H1 (cell line): ENCODE measurements around the gene PLXNB1. TPM values are rescaled to one million over a fixed set of nuclear protein-coding genes. Genes with fewer than 3 reads are reported as not detected.

Source experiments
- CTCF ChIA-PET: fragments of 300-600 bp; sonication (Branson Sonifier 250); formaldehyde crosslinking; loops from one replicate; lab custom pipeline; 2021; ENCODE audit not compliant: partially characterized antibody; lab: Charles Lee
- POLR2A ChIA-PET: fragments of 300-600 bp; sonication (Branson Sonifier 250); formaldehyde crosslinking; loops from one replicate; lab custom pipeline; 2021; ENCODE audit warnings: inconsistent platforms; ENCODE audit not compliant: partially characterized antibody; lab: Charles Lee
- DNase-seq, 2 experiments: peaks; one replicate each; pipeline versions ENCODE4 v3.0.0 to v3.0.0-alpha.2; 2010 to 2022; ENCODE audit warnings: low spot score in 2 of 2, low read depth in 1 of 2, mixed read lengths in 1 of 2
- FAIRE-seq: peaks from 2 replicates; lab custom pipeline; 2011; peaks lifted over from hg19 to GRCh38; lab: Jason Lieb, UNC
- H2AFZ ChIP-seq: 2 replicates; pipeline ENCODE4 v1.8.1; 2012; ENCODE audit warnings: low read length, inconsistent platforms
- H2AK5ac ChIP-seq: 2 replicates; pipeline ENCODE4 v1.6.1; 2013; ENCODE audit warnings: low read depth, low read length
- H2BK120ac ChIP-seq: replicated peaks from 2 replicates; pipeline ENCODE3; 2013; ENCODE audit warnings: low read depth, low read length, inconsistent platforms
- H2BK12ac ChIP-seq: 2 replicates; pipeline ENCODE4 v1.6.1; 2013; ENCODE audit warnings: low read depth, low read length
- H2BK15ac ChIP-seq: 2 replicates; pipeline ENCODE4 v1.6.1; 2013; ENCODE audit warnings: low read length
- H2BK20ac ChIP-seq: 2 replicates; pipeline ENCODE4 v1.6.1; 2013; ENCODE audit warnings: low read length
- H2BK5ac ChIP-seq: 2 replicates; pipeline ENCODE4 v1.6.1; 2013; ENCODE audit warnings: low read depth, low read length
- H3K14ac ChIP-seq: 2 replicates; pipeline ENCODE4 v1.6.1; 2013; ENCODE audit warnings: inconsistent platforms; ENCODE audit not compliant: insufficient read length
- H3K18ac ChIP-seq: 2 replicates; pipeline ENCODE4 v1.6.1; 2013; ENCODE audit warnings: low read length; ENCODE audit errors: extremely low read depth
- H3K23ac ChIP-seq: 2 replicates; pipeline ENCODE4 v1.6.1; 2013; ENCODE audit warnings: inconsistent platforms; ENCODE audit not compliant: insufficient read length
- H3K23me2 ChIP-seq: 2 replicates; pipeline ENCODE4 v1.6.1; 2013; ENCODE audit warnings: low read depth, low read length
- H3K27ac ChIP-seq: 2 replicates; pipeline ENCODE4 v1.6.1; 2011; ENCODE audit warnings: low read depth, low read length, inconsistent platforms
- H3K27me3 ChIP-seq, 4 experiments: replicated peaks in 1 of 4; 1 replicate in 1 of 4; 2 replicates in 3 of 4; pipeline versions ENCODE4 v1.6.1 to v1.8.1; 2011 to 2013; ENCODE audit warnings: low read length in 3 of 4, mild to moderate bottlenecking in 3 of 4, inconsistent platforms in 2 of 4, mixed read lengths in 2 of 4, moderate library complexity in 1 of 4; ENCODE audit not compliant: control insufficient read depth in 3 of 4, insufficient read depth in 3 of 4; ENCODE audit errors: extremely low read depth in 1 of 4
- H3K36me3 ChIP-seq, 4 experiments: 2 replicates each; pipeline versions ENCODE4 v1.6.1 to v1.8.1; 2011 to 2013; ENCODE audit warnings: mild to moderate bottlenecking in 4 of 4, low read length in 3 of 4, moderate library complexity in 2 of 4, control low read depth in 1 of 4, inconsistent platforms in 1 of 4; ENCODE audit not compliant: insufficient read depth in 4 of 4, control insufficient read depth in 2 of 4
- H3K4ac ChIP-seq: replicated peaks from 2 replicates; pipeline ENCODE3; 2013; ENCODE audit warnings: low read length, low read depth, mixed read lengths, inconsistent platforms; ENCODE audit not compliant: insufficient read length
- H3K4me1 ChIP-seq, 4 experiments: replicated peaks in 1 of 4; 1 replicate in 1 of 4; 2 replicates in 3 of 4; pipeline versions ENCODE4 v1.6.1 to v1.8.1; 2011 to 2013; ENCODE audit warnings: low read length in 3 of 4, inconsistent platforms in 2 of 4, mixed read lengths in 1 of 4; ENCODE audit not compliant: insufficient read depth in 4 of 4, control insufficient read depth in 3 of 4
- H3K4me2 ChIP-seq, 2 experiments: 2 replicates each; pipeline versions ENCODE4 v1.6.1 to v1.8.1; 2011 to 2013; ENCODE audit warnings: low read depth in 2 of 2, low read length in 2 of 2, control low read depth in 1 of 2, inconsistent platforms in 1 of 2, mild to moderate bottlenecking in 1 of 2; ENCODE audit not compliant: insufficient read depth in 1 of 2
- H3K4me3 ChIP-seq, 4 experiments: fragments of 200-600, 300-600 bp in 1 of 4; sonication (generic), shearing (Covaris generic), sonication (Bioruptor Twin) in 1 of 4; 2 replicates each; pipeline versions ENCODE4 v1.5.1 to v1.8.1; 2011 to 2016; ENCODE audit warnings: low read length in 4 of 4, low read depth in 3 of 4, control low read depth in 2 of 4, inconsistent platforms in 2 of 4, mild to moderate bottlenecking in 2 of 4, mixed read lengths in 1 of 4, moderate library complexity in 1 of 4; ENCODE audit not compliant: insufficient read depth in 2 of 4; ENCODE audit errors: extremely low read depth in 1 of 4
- H3K56ac ChIP-seq: replicated peaks from 2 replicates; pipeline ENCODE3; 2013; ENCODE audit warnings: low read depth, mild to moderate bottlenecking, mixed read lengths, low read length, inconsistent platforms; ENCODE audit not compliant: insufficient read length
- H3K79me1 ChIP-seq: 2 replicates; pipeline ENCODE4 v1.6.1; 2013; ENCODE audit warnings: low read depth, low read length, control low read depth
- H3K79me2 ChIP-seq, 2 experiments: 2 replicates each; pipeline versions ENCODE4 v1.6.1 to v1.8.1; 2012 to 2013; ENCODE audit warnings: low read length in 2 of 2, mild to moderate bottlenecking in 2 of 2, inconsistent platforms in 1 of 2; ENCODE audit not compliant: insufficient read depth in 2 of 2, control insufficient read depth in 1 of 2
- H3K9ac ChIP-seq, 4 experiments: replicated peaks in 1 of 4; 1 replicate in 1 of 4; 2 replicates in 3 of 4; pipeline versions ENCODE4 v1.6.1 to v1.8.1; 2011 to 2013; ENCODE audit warnings: low read depth in 3 of 4, low read length in 3 of 4, control low read depth in 2 of 4, mild to moderate bottlenecking in 2 of 4, moderate library complexity in 2 of 4, inconsistent platforms in 1 of 4; ENCODE audit errors: extremely low read depth in 1 of 4
- H3K9me3 ChIP-seq, 2 experiments: 2 replicates each; pipeline versions ENCODE4 v1.6.1 to v1.8.1; 2012 to 2013; ENCODE audit warnings: mild to moderate bottlenecking in 2 of 2, moderate library complexity in 2 of 2, control low read depth in 1 of 2, inconsistent platforms in 1 of 2, low read depth in 1 of 2, low read length in 1 of 2, mixed read lengths in 1 of 2; ENCODE audit not compliant: insufficient read depth in 2 of 2
- H4K20me1 ChIP-seq, 2 experiments: replicated peaks in 1 of 2; 2 replicates each; pipeline versions ENCODE3 to v1.8.1; 2011 to 2013; ENCODE audit warnings: inconsistent platforms in 2 of 2, low read length in 2 of 2, mild to moderate bottlenecking in 1 of 2; ENCODE audit not compliant: insufficient read depth in 2 of 2, control insufficient read depth in 1 of 2
- H4K5ac ChIP-seq: 2 replicates; pipeline ENCODE4 v1.6.1; 2013; ENCODE audit warnings: low read length, low read depth, mixed read lengths, inconsistent platforms; ENCODE audit not compliant: insufficient read length
- H4K8ac ChIP-seq: 2 replicates; pipeline ENCODE4 v1.8.0; 2013; ENCODE audit warnings: mild to moderate bottlenecking, moderate library complexity, low read length, inconsistent platforms; ENCODE audit not compliant: insufficient read depth; ENCODE audit errors: extremely low read depth
- H4K91ac ChIP-seq: replicated peaks from 2 replicates; pipeline ENCODE3; 2013; ENCODE audit warnings: low read length, mixed read lengths, inconsistent platforms; ENCODE audit not compliant: insufficient read length
- ASH2L ChIP-seq: fragments of 200-600, 300-600 bp; sonication (generic); IDR thresholded peaks from one replicate; pipeline ENCODE4 v1.7.1; 2017; ENCODE audit warnings: low read length
- BACH1 ChIP-seq: IDR thresholded peaks from 2 replicates; pipeline ENCODE4 v1.6.1; 2012; ENCODE audit warnings: low read length, improper control_type of control experiment
- CHD2 ChIP-seq: IDR thresholded peaks from 2 replicates; pipeline ENCODE4 v1.6.1; 2012; ENCODE audit warnings: low read length, improper control_type of control experiment
- CREB1 ChIP-seq: IDR thresholded peaks from 2 replicates; pipeline ENCODE4 v1.6.1; 2012; ENCODE audit warnings: inconsistent platforms
- EP300 ChIP-seq, 2 experiments: IDR thresholded peaks; 1 replicate in 1 of 2; 2 replicates in 1 of 2; pipeline ENCODE4 v1.6.1; 2011 to 2012; ENCODE audit warnings: low read depth in 2 of 2, low read length in 2 of 2, mild to moderate bottlenecking in 2 of 2, borderline replicate concordance in 1 of 2, inconsistent platforms in 1 of 2, moderate library complexity in 1 of 2
- NANOG ChIP-seq: IDR thresholded peaks from 2 replicates; pipeline ENCODE4 v1.6.1; 2011; ENCODE audit warnings: low read length, low read depth, mild to moderate bottlenecking, inconsistent platforms; ENCODE audit not compliant: insufficient read depth, poor library complexity, severe bottlenecking
- SRF ChIP-seq: IDR thresholded peaks from 2 replicates; pipeline ENCODE4 v1.6.1; 2011; ENCODE audit warnings: mild to moderate bottlenecking, low read depth, low read length, moderate library complexity
- TAF7 ChIP-seq: optimal IDR thresholded peaks from 2 replicates; pipeline ENCODE3; 2011; ENCODE audit warnings: low read depth, mild to moderate bottlenecking, inconsistent platforms, low read length, moderate library complexity, borderline replicate concordance
- WGBS, 2 experiments: shearing (Covaris generic) in 1 of 2; methylation state at CpG; one replicate each; pipeline versions ENCODE4 v1.1.6 to v1.1.7; 2013 to 2015; ENCODE audit warnings: low lambda C conversion rate in 2 of 2, mixed read lengths in 2 of 2, inconsistent platforms in 1 of 2, low coverage in 1 of 2, missing lambda C conversion rate in 1 of 2; ENCODE audit not compliant: insufficient replicate concordance in 2 of 2, insufficient coverage in 1 of 2, insufficient read length in 1 of 2; ENCODE audit errors: extremely low coverage in 1 of 2, missing lambda C conversion rate in 1 of 2; 5-methylcytosine and 5-hydroxymethylcytosine counted together
- polyA plus RNA-seq, 7 experiments: library from polyadenylated mRNA; depleted of rRNA in 3 of 7; stranded (reverse) in 5 of 7; unstranded in 2 of 7; fragments of >200 nt in 5 of 7; fragments of 200-250 nt in 2 of 7; gene quantifications; 1 replicate in 5 of 7; 2 replicates in 1 of 7; 4 replicates in 1 of 7; pipeline versions ENCODE4 v1.2.1 to v1.2.3, GENCODE V29; 2011 to 2013; ENCODE audit warnings: missing spikeins in 2 of 7, mixed read lengths in 2 of 7
- total RNA-seq: library from RNA; stranded (reverse); fragmentation: NEBNext Ultra II Directional; extraction: Animal tissue kit (Norgen Biotek cat#: 25700); gene quantifications from 2 replicates; pipeline ENCODE4 v1.2.1, GENCODE V29; 2021
- TF ChIP-seq, protein P1 (sequence below), 3 experiments: IDR thresholded peaks; 1 replicate in 2 of 3; 2 replicates in 1 of 3; pipeline versions ENCODE4 v1.5.1 to v1.6.1; 2011; ENCODE audit warnings: low read length in 3 of 3, mild to moderate bottlenecking in 3 of 3, inconsistent platforms in 2 of 3, low read depth in 1 of 3, moderate library complexity in 1 of 3; ENCODE audit not compliant: insufficient read depth in 1 of 3; ENCODE audit errors: control extremely low read depth in 1 of 3

The PLXNB1 gene
- total and polyA plus RNA-seq, 2 of the 8 experiments (the other 6 are each of a cell fraction or from before 2014, with no cell fraction given): 109 to 114 TPM

DNA sequence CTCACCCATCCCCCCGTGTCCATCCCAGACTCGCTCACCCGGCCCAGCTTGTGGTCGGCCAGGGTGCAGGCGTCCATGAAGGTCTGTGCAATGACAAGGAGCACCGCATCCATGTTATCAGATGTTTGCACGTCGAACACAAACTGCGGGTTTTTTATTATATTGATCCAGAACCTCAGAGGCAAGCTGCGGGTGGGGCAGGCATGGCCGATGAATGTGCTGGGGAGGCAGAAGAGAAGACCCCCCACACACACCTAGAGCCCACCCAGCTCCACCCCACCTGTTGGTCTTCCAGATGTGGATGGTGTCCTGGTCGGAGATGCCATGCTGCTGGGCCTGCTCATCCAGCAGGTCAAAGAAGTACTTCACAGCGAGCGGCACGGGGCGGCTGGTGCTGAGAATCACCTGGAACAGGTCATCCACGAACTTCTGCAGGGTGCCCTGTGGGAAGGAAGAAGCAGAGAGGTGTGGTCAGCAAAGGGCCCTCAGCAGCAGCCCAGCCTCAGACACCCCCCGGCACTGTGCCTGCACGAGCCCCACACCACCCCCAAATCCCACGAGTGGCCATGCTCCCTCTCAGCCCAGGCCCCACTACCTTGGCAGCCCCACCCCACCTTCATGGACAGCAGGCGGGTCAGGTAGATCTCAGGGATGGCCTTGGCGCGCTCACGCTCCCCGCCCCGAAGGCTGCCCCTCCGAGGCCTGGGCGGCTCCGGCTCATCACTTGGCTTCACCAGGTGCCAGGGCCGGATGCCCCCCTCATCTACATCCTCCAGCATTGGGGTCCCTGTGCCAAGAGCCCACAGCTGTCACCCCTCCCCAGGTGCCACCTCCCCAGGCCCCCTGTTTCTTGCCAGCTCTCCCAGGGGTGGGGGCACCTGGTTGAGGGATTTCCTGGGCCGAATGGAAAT is 20.3 kb downstream of the PLXNB1 start:
- Histone ChIP-seq H4K91ac (no peak overlapping the region), H3K36me3 (peaks cover 69 to 91% (median 88%) of the 10 kb centered on the region in 4 experiments)
- TF ChIP-seq, protein P1, sequence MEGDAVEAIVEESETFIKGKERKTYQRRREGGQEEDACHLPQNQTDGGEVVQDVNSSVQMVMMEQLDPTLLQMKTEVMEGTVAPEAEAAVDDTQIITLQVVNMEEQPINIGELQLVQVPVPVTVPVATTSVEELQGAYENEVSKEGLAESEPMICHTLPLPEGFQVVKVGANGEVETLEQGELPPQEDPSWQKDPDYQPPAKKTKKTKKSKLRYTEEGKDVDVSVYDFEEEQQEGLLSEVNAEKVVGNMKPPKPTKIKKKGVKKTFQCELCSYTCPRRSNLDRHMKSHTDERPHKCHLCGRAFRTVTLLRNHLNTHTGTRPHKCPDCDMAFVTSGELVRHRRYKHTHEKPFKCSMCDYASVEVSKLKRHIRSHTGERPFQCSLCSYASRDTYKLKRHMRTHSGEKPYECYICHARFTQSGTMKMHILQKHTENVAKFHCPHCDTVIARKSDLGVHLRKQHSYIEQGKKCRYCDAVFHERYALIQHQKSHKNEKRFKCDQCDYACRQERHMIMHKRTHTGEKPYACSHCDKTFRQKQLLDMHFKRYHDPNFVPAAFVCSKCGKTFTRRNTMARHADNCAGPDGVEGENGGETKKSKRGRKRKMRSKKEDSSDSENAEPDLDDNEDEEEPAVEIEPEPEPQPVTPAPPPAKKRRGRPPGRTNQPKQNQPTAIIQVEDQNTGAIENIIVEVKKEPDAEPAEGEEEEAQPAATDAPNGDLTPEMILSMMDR (IDR thresholded peaks at IDR 0.05; ENCODE audit: control extremely low read depth in 1 of 3, insufficient read depth in 1 of 3, low read depth in 1 of 3, low read length in 3 of 3): no peak
- TF ChIP-seq EP300 (IDR thresholded peaks at IDR 0.05; ENCODE audit: borderline replicate concordance in 1 of 2, low read depth in 2 of 2, low read length in 2 of 2): no peak
- TF ChIP-seq CHD2: no peak
- TF ChIP-seq ASH2L: no peak
- no peak for TF ChIP-seq CREB1
- TF ChIP-seq TAF7: no peak
- TF ChIP-seq NANOG: no peak
- TF ChIP-seq BACH1: no peak
- TF ChIP-seq SRF: no peak

More for the DNA sequence above, 20.3 kb downstream of the PLXNB1 start:
- Histone ChIP-seq H3K9ac (no peak overlapping the region), H3K4ac (no peak overlapping the region), H2AK5ac (no peak overlapping the region), H2BK20ac (no peak overlapping the region), H3K27me3 (no peaks in the 10 kb centered on the region), H4K5ac (no peak overlapping the region), H2AFZ (no peak overlapping the region), H3K79me1 (no peaks in the 10 kb centered on the region; the same call in 1 of the 2 replicates), H2BK5ac (no peak overlapping the region), H2BK12ac (no peak overlapping the region), H3K4me1 (no peaks in the 10 kb centered on the region), H4K8ac (peak overlapping the region; percentile 57), H3K4me2 (no peak overlapping the region), H3K79me2 (no peaks in the 10 kb centered on the region), H4K20me1 (peaks cover 7 to 43% of the 10 kb centered on the region in 2 experiments), H3K4me3 (no peak overlapping the region), H2BK120ac (no peak overlapping the region), H2BK15ac (no peak overlapping the region), H3K23ac (no peak overlapping the region), H3K23me2 (no peaks in the 10 kb centered on the region), H3K14ac (no peak overlapping the region), H3K9me3 (no peaks in the 10 kb centered on the region), H3K18ac (no peak overlapping the region), H3K56ac (no peak overlapping the region), H3K27ac (no peak overlapping the region)
- 92% methylated on average over 26 of the region's 31 CpGs; no CpG with 5 or more reads in 1 of the 2 experiments for WGBS, 2 experiments
- POLR2A ChIA-PET: interaction anchor here (1.1 to 31.5 kb wide), 4 partner anchors 2 to 53 kb away, joined by 3 to 650 read pairs (median 326); partner anchors contain the start of gene PLXNB1
- CTCF ChIA-PET: interaction anchor here (0.7 to 7.7 kb wide), 14 partner anchors 9 to 217 kb away, joined by 3 to 130 read pairs (median 8); no protein-coding TSS in a partner anchor
- no peak for FAIRE-seq
- no peak for DNase-seq
